Measurements from ENCODE around the gene CHST10.

DNA sequence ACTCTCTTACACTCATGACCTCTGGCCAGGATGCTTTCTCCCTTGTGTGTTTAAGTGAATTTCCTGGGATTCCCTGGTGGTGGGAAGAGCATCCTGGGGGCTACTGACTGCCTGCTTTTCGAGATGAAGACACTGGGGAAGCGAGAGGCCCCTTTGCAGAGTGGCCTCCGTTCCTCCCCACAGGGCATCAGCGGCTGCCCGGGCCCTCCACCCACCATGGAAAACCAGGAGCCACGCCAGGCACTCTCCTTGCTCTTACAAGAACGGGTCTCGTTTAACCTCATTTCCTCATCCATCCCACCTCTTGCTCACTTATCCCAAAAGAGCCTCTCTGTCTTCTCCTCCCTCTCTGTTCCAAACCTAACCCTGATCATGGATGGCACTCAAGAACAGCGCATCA is 17.8 kb downstream of the CHST10 start:
- TF ChIP-seq, protein P1, sequence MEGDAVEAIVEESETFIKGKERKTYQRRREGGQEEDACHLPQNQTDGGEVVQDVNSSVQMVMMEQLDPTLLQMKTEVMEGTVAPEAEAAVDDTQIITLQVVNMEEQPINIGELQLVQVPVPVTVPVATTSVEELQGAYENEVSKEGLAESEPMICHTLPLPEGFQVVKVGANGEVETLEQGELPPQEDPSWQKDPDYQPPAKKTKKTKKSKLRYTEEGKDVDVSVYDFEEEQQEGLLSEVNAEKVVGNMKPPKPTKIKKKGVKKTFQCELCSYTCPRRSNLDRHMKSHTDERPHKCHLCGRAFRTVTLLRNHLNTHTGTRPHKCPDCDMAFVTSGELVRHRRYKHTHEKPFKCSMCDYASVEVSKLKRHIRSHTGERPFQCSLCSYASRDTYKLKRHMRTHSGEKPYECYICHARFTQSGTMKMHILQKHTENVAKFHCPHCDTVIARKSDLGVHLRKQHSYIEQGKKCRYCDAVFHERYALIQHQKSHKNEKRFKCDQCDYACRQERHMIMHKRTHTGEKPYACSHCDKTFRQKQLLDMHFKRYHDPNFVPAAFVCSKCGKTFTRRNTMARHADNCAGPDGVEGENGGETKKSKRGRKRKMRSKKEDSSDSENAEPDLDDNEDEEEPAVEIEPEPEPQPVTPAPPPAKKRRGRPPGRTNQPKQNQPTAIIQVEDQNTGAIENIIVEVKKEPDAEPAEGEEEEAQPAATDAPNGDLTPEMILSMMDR (IDR thresholded peaks at IDR 0.05) = no peak
- TF ChIP-seq POLR2A (IDR thresholded peaks at IDR 0.05) (no peak), EP300 (IDR thresholded peaks at IDR 0.05) (no peak), POLR2AphosphoS5 (IDR thresholded peaks at IDR 0.05) (no peak)
